RPMI8226 (cell line): ENCODE data around the gene DRAM2.
"Not testable (repeated sequence)": the region's sequence is repeated elsewhere in the genome, so short reads cannot be mapped to it uniquely, and the experiment has no call there.

Experiments used
- DNase-seq: peaks from one replicate; pipeline ENCODE4 v3.0.0-alpha.2; 2015

Gene DRAM2

DNA sequence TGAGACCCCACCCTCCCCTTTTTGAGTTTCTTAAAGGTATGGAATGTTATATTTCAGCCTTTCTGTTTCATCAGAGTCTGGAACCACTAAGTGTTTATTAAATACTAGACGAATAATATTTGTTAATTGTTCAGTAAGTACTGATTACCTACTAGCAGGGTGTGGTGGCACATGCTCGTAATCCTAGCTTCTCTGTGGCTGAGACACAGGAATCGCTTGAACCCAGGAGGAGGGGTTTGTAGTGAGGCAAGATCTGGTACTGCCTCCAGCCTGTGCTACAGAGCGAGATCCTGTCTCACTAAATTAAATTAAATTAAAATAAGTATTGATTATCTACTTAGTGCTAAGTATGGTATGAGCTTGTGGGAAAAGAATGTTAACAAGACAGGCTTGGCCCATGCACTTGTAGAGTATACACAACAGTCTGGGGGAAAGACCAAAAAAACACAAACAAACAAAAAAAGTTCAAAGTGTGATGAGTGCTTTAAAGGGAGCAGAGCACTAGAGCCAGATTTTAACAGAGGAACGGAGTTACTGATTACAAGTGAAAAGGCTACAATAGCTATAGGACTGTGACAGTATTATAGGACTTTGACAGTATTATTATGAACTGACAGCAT, 2.6 kb upstream of the DRAM2 start:
- DNase-seq, result no peak

- DNase-seq, result no peak
Measured at GRCh38 chr1:111141245-111142220, 1.6 kb upstream of the DRAM2 start.

DNA sequence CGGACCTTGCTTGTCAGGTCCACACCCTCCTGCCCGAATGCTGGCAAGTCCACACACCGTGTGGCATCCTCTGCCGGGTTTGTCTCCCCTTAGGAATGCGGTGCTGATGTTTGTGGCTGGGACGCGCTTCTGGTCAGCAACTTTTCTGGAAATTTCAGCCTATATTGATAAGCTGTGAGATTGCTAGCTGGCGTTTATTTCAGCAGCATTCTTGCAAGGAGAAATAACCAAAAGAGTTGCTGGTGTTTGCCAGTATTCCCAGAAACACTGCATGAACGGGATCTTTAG, 731 bp upstream of the DRAM2 start:
- DNase-seq, result peak; percentile 37

GRCh38 chr1:111139324-111139955, 453 bp downstream of the DRAM2 start:
- peak; percentile 45 for DNase-seq

- DNase-seq, result no peak
Measured at GRCh38 chr1:111133866-111134265, 6.0 kb downstream of the DRAM2 start.

GRCh38 chr1:111131693-111132092, 8.2 kb downstream of the DRAM2 start:
- no peak for DNase-seq

- DNase-seq, result no peak
Measured at GRCh38 chr1:111129376-111129775, 10.5 kb downstream of the DRAM2 start.

DNA sequence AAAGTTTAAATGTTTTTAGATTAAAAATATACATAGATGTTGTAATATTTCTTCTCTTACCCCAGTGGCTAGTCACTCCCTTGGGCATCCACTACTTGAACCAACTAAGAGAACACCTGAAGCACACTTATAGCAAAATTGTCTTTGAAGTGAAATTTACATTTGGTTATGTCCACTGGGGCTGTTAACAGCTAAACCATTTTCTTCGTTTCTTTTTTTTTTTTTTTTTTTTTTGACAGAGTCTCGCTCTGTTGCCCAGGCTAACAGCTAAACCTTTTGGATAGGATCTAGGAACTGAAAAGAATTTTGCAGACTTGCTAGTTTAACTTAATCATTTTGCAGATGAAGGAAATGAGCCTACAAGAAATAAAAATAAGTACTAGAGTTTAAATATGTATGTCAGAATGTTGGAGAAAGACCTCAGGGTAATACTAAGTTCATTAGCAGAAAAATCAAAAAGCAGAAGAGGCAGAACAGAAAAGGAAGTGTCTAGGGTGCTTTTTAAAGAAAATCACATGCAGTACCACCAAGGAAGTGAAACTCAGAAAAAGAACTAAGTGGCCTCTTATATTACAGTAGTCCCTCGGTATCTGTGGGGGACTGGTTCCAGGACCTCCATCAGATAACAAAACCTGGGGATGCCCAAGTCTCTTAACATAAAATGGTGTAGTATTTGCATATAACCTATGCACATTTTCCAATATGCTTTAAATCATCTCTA, 11.8 kb downstream of the DRAM2 start:
- peak; percentile 8 for DNase-seq

GRCh38 chr1:111126354-111126753, 13.5 kb downstream of the DRAM2 start:
- DNase-seq, result no peak

- DNase-seq, result no peak
Measured at GRCh38 chr1:111116496-111116895, 23.4 kb downstream of the DRAM2 start.

- no peak for DNase-seq
Measured at GRCh38 chr1:111110197-111110899, 29.5 kb downstream of the DRAM2 start.

DNA sequence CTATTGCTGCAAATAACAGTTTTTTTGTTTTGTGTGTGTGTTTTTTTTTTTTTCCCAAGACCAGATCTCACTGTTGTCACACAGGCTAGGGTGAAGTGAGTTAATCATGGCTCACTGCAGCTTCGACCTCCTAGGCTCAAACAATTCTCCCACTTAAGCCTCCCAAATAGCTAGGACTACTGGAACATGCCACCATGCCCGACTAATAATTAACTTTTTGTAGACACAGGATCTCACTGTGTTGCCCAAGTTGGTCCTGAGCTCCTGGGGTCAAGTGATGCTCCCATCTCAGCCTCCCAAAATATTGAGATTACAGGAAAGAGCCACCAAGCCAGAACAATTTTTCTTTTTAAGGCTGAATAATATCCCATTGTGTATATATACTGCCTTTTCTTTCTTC, 34.9 kb downstream of the DRAM2 start:
- DNase-seq, result no peak

DNA sequence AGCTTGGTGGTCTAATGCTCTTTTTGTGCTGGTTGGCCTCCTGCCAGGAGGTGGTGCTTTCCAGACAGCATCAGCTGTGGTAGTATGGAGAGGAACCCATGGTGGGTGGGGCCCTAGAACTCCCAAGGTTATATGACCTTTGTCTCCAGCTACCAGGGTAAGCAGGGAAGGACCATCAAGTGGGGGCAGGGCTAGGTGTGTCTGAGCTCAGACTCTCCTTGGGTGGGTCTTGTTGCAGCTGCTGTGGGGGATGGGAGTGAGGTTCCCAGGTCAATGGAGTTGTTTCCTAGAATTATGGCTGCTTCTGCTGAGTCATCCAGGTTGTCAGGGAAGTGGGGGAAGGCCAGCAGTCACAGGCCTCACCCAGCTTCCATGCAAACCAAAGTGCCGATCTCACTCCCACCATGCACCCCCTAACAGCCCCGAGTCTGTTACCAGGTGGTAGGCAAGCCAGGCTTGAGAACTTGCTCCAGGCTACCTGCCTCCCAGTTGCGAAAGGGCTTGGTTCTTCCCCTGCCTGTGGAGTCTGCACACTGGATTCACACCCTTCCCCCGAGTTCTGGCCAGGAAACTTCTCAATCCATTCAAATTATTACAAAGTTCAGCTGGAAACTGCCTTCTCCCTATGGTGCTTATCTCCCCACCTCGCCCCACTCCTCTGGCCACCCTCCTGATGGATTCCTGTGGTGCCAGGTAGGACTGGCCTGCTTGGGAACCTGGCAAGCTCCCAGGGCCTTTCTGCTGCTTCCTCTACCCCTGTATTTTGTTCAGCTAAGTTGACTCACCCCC, 37.8 kb downstream of the DRAM2 start:
- DNase-seq, result no peak

DNA sequence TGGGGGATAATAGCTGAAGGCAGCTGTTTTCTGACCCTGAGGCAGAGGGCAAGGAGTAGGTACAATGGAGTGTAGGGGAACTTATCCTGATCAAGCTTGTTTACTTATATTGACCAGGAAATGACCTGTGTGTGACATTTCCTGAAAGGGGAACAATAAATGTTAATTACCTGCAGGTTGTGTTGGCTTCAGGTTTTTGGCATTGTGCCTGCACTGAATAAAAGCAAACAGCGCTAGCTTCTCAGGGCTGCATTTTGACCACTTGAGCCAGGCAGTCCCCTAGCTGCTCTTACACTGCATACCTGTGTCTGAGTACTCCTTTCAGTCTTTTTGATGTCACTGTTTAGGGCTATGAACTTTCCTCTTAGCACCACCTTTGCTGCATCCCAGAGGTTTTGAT, 40.6 kb downstream of the DRAM2 start:
- DNase-seq, result peak; percentile 58

GRCh38 chr1:111097356-111098099, 42.4 kb downstream of the DRAM2 start:
- DNase-seq, result no peak

GRCh38 chr1:111095421-111095820, 44.5 kb downstream of the DRAM2 start:
- not testable (repeated sequence) for DNase-seq

GRCh38 chr1:111089638-111090037, 50.3 kb downstream of the DRAM2 start:
- DNase-seq, result no peak

DNA sequence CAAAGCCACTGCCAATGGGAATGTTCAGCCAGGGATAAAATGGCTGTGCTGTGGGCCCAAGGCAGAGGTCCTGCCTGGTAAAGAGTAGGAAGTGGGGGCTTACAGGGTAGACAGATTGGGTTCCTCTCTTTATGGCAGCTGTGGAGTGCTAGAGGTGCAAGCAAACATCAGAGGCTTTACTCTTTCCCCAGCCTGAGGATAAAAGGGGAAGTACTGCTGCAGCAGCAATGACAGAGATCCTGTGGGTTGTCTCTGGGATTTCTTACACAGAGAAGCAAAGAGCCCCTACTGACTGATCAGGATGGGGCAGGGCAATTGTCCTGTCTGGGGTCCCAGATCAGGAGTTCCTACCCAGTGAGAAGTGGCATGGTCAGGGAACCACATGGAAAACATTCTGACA, 54.2 kb downstream of the DRAM2 start:
- no peak for DNase-seq

DNA sequence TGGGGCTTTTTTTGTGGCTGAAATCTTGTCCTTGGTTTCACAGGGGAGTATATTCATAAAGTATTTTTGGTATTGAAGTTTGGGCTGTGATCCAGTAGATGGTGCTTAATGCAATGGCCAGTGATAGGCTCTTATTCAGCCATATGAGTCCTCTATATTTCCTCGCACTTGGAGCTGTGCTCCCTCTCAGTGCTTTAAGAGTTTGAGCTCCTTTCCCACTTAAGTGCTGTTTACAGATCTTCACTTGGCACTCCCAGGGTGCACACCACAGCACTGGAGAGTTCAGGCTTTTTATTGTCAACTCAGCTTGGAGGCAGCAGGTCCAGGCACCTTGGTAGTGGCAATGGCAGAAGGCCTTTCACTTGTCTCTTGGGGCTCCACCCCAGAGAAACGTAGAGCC, 54.9 kb downstream of the DRAM2 start:
- DNase-seq, result no peak

DNA sequence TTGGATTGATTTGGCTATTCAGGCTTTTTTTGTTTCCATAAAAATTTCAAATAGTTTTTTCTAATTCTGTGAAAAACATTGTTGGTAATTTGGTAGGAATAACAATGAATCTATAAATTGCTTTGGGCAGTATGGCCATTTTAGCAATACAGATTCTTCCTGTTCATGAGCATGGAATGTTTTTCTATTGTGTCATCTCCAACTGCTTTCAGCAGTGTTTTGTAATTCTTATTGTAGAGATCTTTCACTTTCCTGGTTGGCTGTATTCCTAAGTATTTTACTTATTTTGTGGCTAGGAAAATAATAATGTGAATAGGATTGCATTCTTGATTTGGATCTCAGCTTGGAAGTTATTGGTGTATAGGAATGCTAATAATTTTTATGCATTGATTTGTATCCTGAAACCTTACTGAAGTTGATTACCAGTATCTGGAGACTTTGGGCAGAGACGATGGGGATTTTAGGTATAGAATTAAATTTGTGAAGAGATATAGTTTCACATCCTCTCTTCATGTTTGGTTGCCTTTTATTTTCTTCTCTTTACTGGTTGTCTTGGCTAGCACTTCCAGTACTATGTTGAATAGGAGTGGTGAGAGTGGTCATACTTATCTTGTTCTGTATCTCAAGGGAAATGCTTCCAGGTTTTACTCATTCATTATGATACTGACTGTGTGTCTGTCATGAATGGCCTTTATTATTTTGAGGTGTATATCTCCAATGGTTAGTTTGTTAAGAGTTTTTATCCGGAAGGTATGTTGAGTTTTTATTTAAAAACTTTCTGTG, 57.3 kb downstream of the DRAM2 start:
- no peak for DNase-seq
